H9 (cell line): Measurements from ENCODE around the gene FAM83E. TPM values are rescaled to one million over a fixed set of nuclear protein-coding genes. Genes with fewer than 3 reads are reported as not detected.

Experiments used
- DNase-seq: peaks from one replicate; pipeline ENCODE4 v3.0.0-alpha.2; 2017
- H2AFZ ChIP-seq: one replicate; pipeline ENCODE4 v1.6.1; 2013; ENCODE audit warnings: mild to moderate bottlenecking, low read length, control low read depth, moderate library complexity
- H2AK5ac ChIP-seq: 2 replicates; pipeline ENCODE4 v1.6.1; 2013; ENCODE audit warnings: low read length, control low read depth, mixed read lengths; ENCODE audit not compliant: insufficient read length
- H2BK120ac ChIP-seq: one replicate; pipeline ENCODE4 v1.6.1; 2013; ENCODE audit warnings: low read depth, mild to moderate bottlenecking, low read length, control low read depth, inconsistent platforms; ENCODE audit not compliant: poor library complexity, severe bottlenecking
- H2BK12ac ChIP-seq: 2 replicates; pipeline ENCODE4 v1.6.1; 2013; ENCODE audit warnings: low read length, control low read depth, mixed read lengths, low read depth; ENCODE audit not compliant: insufficient read length
- H2BK15ac ChIP-seq: 2 replicates; pipeline ENCODE4 v1.6.1; 2013; ENCODE audit warnings: low read depth, low read length, control low read depth
- H2BK20ac ChIP-seq: one replicate; pipeline ENCODE4 v1.6.1; 2013; ENCODE audit warnings: low read depth, mild to moderate bottlenecking, low read length, control low read depth, inconsistent platforms; ENCODE audit not compliant: poor library complexity, severe bottlenecking
- H2BK5ac ChIP-seq: 2 replicates; pipeline ENCODE4 v1.6.1; 2013; ENCODE audit warnings: low read length, control low read depth, mixed read lengths; ENCODE audit not compliant: insufficient read length
- H3K14ac ChIP-seq: 2 replicates; pipeline ENCODE4 v1.6.1; 2013; ENCODE audit warnings: low read length, control low read depth; ENCODE audit not compliant: insufficient read depth
- H3K18ac ChIP-seq: 2 replicates; pipeline ENCODE4 v1.6.1; 2013; ENCODE audit warnings: low read depth, mild to moderate bottlenecking, mixed read lengths, low read length, control low read depth; ENCODE audit not compliant: insufficient read length
- H3K23ac ChIP-seq: 2 replicates; pipeline ENCODE4 v1.6.1; 2013; ENCODE audit warnings: low read length, control low read depth, mixed read lengths, low read depth; ENCODE audit not compliant: insufficient read length
- H3K23me2 ChIP-seq: 2 replicates; pipeline ENCODE4 v1.6.1; 2013; ENCODE audit warnings: low read depth, mild to moderate bottlenecking, mixed read lengths, low read length, control low read depth; ENCODE audit not compliant: insufficient read length, poor library complexity, severe bottlenecking
- H3K27ac ChIP-seq: 2 replicates; pipeline ENCODE4 v1.5.1; 2013; ENCODE audit warnings: low read length, control low read depth, mixed read lengths, low read depth; ENCODE audit not compliant: insufficient read length
- H3K27me3 ChIP-seq: 2 replicates; pipeline ENCODE4 v1.6.1; 2013; ENCODE audit warnings: low read length, control low read depth, inconsistent platforms; ENCODE audit not compliant: insufficient read depth
- H3K4ac ChIP-seq: 2 replicates; pipeline ENCODE4 v1.6.1; 2013; ENCODE audit warnings: low read depth, mild to moderate bottlenecking, control low read depth, inconsistent platforms, low read length, moderate library complexity
- H3K4me1 ChIP-seq: 2 replicates; pipeline ENCODE4 v1.6.1; 2013; ENCODE audit warnings: low read length, control low read depth, inconsistent platforms; ENCODE audit not compliant: insufficient read depth
- H3K4me2 ChIP-seq: 2 replicates; pipeline ENCODE4 v1.6.1; 2013; ENCODE audit warnings: low read length, control low read depth, mixed read lengths; ENCODE audit not compliant: insufficient read length, insufficient read depth
- H3K56ac ChIP-seq: 2 replicates; pipeline ENCODE4 v1.6.1; 2013; ENCODE audit warnings: low read depth, mild to moderate bottlenecking, mixed read lengths, low read length, control low read depth; ENCODE audit not compliant: insufficient read length
- H3K79me1 ChIP-seq: 2 replicates; pipeline ENCODE4 v1.6.1; 2013; ENCODE audit warnings: low read depth, mild to moderate bottlenecking, moderate library complexity, low read length, control low read depth, inconsistent platforms; ENCODE audit not compliant: insufficient read depth, poor library complexity, severe bottlenecking
- H3K79me2 ChIP-seq: 2 replicates; pipeline ENCODE4 v1.6.1; 2013; ENCODE audit warnings: low read length, control low read depth, inconsistent platforms; ENCODE audit not compliant: insufficient read depth
- H3K9ac ChIP-seq: 2 replicates; pipeline ENCODE4 v1.6.1; 2013; ENCODE audit warnings: low read length, control low read depth, mixed read lengths; ENCODE audit not compliant: insufficient read length; ENCODE audit errors: extremely low read depth
- H3K9me3 ChIP-seq: one replicate; pipeline ENCODE4 v1.6.1; 2013; ENCODE audit warnings: low read depth, low read length, inconsistent platforms; ENCODE audit not compliant: control insufficient read depth
- H3T11ph ChIP-seq: one replicate; pipeline ENCODE4 v1.6.1; 2013; ENCODE audit warnings: mild to moderate bottlenecking, low read length, control low read depth, inconsistent platforms
- H4K20me1 ChIP-seq: one replicate; pipeline ENCODE4 v1.6.1; 2013; ENCODE audit not compliant: control insufficient read depth, insufficient read length, insufficient read depth
- H4K5ac ChIP-seq: 2 replicates; pipeline ENCODE4 v1.6.1; 2013; ENCODE audit warnings: low read depth, mild to moderate bottlenecking, mixed read lengths, low read length, control low read depth; ENCODE audit not compliant: insufficient read length
- H4K8ac ChIP-seq: replicated peaks from 2 replicates; pipeline ENCODE4 v1.6.1; 2013; ENCODE audit warnings: low read length, control low read depth, mixed read lengths, low read depth; ENCODE audit not compliant: insufficient read length
- H4K91ac ChIP-seq: 2 replicates; pipeline ENCODE4 v1.6.1; 2013; ENCODE audit warnings: low read depth, mild to moderate bottlenecking, moderate library complexity, mixed read lengths, low read length, control low read depth; ENCODE audit not compliant: insufficient read length
- H3K27ac Mint-ChIP-seq, 3 experiments: 2 replicates in 2 of 3; 3 replicates in 1 of 3; pipeline ENCODE4 v1.8.0; 2020 to 2021; ENCODE audit warnings: mixed read lengths in 3 of 3, mild to moderate bottlenecking in 1 of 3, moderate library complexity in 1 of 3
- H3K27me3 Mint-ChIP-seq: 2 replicates; pipeline ENCODE4 v1.8.0; 2021; ENCODE audit warnings: low read depth, mild to moderate bottlenecking, moderate library complexity, mixed read lengths
- H3K36me3 Mint-ChIP-seq, 3 experiments: 2 replicates in 2 of 3; 3 replicates in 1 of 3; pipeline ENCODE4 v1.8.0; 2020 to 2021; ENCODE audit warnings: low read depth in 3 of 3, mixed read lengths in 3 of 3; ENCODE audit not compliant: insufficient read depth in 1 of 3
- H3K4me1 Mint-ChIP-seq, 2 experiments: 2 replicates each; pipeline ENCODE4 v1.8.0; 2020; ENCODE audit warnings: mixed read lengths in 2 of 2
- H3K4me3 Mint-ChIP-seq, 2 experiments: 2 replicates in 1 of 2; 3 replicates in 1 of 2; pipeline ENCODE4 v1.8.0; 2020 to 2021; ENCODE audit warnings: mild to moderate bottlenecking in 2 of 2, mixed read lengths in 2 of 2, moderate library complexity in 1 of 2
- H3K9me3 Mint-ChIP-seq, 2 experiments: 2 replicates in 1 of 2; 3 replicates in 1 of 2; pipeline ENCODE4 v1.8.0; 2020; ENCODE audit warnings: mild to moderate bottlenecking in 2 of 2, mixed read lengths in 2 of 2, moderate library complexity in 1 of 2
- CTCF ChIP-seq: fragments of 200-600 bp; sonication (generic); conservative IDR thresholded peaks from 3 replicates; pipeline ENCODE4 v1.8.0; 2021; ENCODE audit warnings: antibody characterized with exemption, mild to moderate bottlenecking
- WGBS: extraction: QIAGEN DNeasy Blood & Tissue Kit; methylation state at CpG from one replicate; pipeline ENCODE4 v1.1.7; 2013; ENCODE audit warnings: missing lambda C conversion rate, low lambda C conversion rate, mixed read lengths; ENCODE audit not compliant: insufficient read length; ENCODE audit errors: extremely low coverage; 5-methylcytosine and 5-hydroxymethylcytosine counted together
- total RNA-seq: library from RNA; stranded (reverse); gene quantifications from 2 replicates; pipeline ENCODE4 v1.2.1, GENCODE V29; 2021

The FAM83E gene
- total RNA-seq, 1 experiment from 2014 or later, result 9.2 TPM

DNA sequence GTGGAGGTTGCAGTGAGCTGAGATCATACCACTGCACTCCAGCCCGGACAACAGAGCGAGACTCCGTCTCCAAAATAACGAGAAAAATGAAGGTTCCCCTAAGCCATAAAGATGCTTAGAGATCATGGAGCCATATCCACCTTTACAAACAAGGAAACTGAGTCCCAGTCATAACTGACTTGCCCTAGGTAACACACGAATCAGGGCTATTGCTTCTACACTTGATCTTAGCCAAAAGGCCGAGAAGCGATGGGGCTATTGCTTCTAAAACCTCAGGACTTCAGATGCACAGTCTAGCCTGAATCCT, 19.1 kb upstream of the FAM83E start:
- Histone ChIP-seq H4K20me1 (no peaks in the 10 kb centered on the region), H2AK5ac (no peak overlapping the region), H4K5ac (no peak overlapping the region), H2BK15ac (no peak overlapping the region), H3K79me1 (no peaks in the 10 kb centered on the region), H3K18ac (no peak overlapping the region), H2BK5ac (no peak overlapping the region), H4K8ac (no peak overlapping the region), H3K56ac (no peak overlapping the region), H2BK120ac (no peak overlapping the region), H3K4me1 (peaks cover 9% of the 10 kb centered on the region; the same call in 1 of the 2 replicates), H3K79me2 (no peaks in the 10 kb centered on the region), H4K91ac (no peak overlapping the region), H3K14ac (no peak overlapping the region), H3K4me2 (peak overlapping the region; percentile 39), H3T11ph (no peak overlapping the region), H3K9me3 (no peaks in the 10 kb centered on the region), H3K27me3 (no peaks in the 10 kb centered on the region; the same call in 1 of the 2 replicates), H2AFZ (no peak overlapping the region), H3K9ac (no peak overlapping the region), H2BK12ac (no peak overlapping the region), H3K23me2 (peaks cover 32% of the 10 kb centered on the region), H2BK20ac (no peak overlapping the region), H3K27ac (no peak overlapping the region), H3K4ac (no peak overlapping the region), H3K23ac (no peak overlapping the region)
- H3K27me3 Mint-ChIP-seq, result peaks cover 4% of the 10 kb centered on the region
- peaks cover 32 to 53% of the 10 kb centered on the region in 2 experiments for H3K4me1 Mint-ChIP-seq
- DNase-seq, result no peak
- H3K4me3 Mint-ChIP-seq, result peak overlapping the region; percentile 30 to 63; a peak in 3 of 5 replicates
- no peaks in the 10 kb centered on the region for H3K9me3 Mint-ChIP-seq
- peak overlapping the region in 1 of 3 experiments; percentile 55; a peak in 1 of 7 replicates for H3K27ac Mint-ChIP-seq
- H3K36me3 Mint-ChIP-seq, result peaks cover 4 to 22% (median 16%) of the 10 kb centered on the region in 3 experiments; a peak in 6 of 7 replicates
- WGBS, result no CpG with 5 or more reads among the region's 7 CpGs
- no peak for TF ChIP-seq CTCF
